ENCODE data around the gene CLINT1.

The CLINT1 gene

GRCh38 chr5:157756122-157756521 lies 102.8 kb downstream of the CLINT1 start:
- H3K4me3 ChIP-seq (ENCODE audit: low read length), result no peak overlapping the region
- no peak for TF ChIP-seq CTCF (conservative IDR thresholded peaks at IDR 0.05; ENCODE audit: low read depth, low read length)
- no peak for DNase-seq (ENCODE audit: low read depth)

GRCh38 chr5:157750320-157750719 lies 108.6 kb downstream of the CLINT1 start:
- no peak overlapping the region for H3K4me3 ChIP-seq (ENCODE audit: low read length)
- TF ChIP-seq CTCF (conservative IDR thresholded peaks at IDR 0.05; ENCODE audit: low read depth, low read length), result no peak
- DNase-seq (ENCODE audit: low read depth), result no peak

- H3K4me3 ChIP-seq (ENCODE audit: low read length), result no peak overlapping the region
- no peak for DNase-seq (ENCODE audit: low read depth)
- no peak for TF ChIP-seq CTCF (conservative IDR thresholded peaks at IDR 0.05; ENCODE audit: low read depth, low read length)
These were observed 109.5 kb downstream of the CLINT1 start for GRCh38 chr5:157749462-157749799.

- DNase-seq (ENCODE audit: low read depth), result peak; percentile 37
- H3K4me3 ChIP-seq (ENCODE audit: low read length), result no peak overlapping the region
- TF ChIP-seq CTCF (conservative IDR thresholded peaks at IDR 0.05; ENCODE audit: low read depth, low read length), result peak; percentile 4
These were observed 110.0 kb downstream of the CLINT1 start for GRCh38 chr5:157748760-157749461.

- H3K4me3 ChIP-seq (ENCODE audit: low read length), result no peak overlapping the region
- TF ChIP-seq CTCF (conservative IDR thresholded peaks at IDR 0.05; ENCODE audit: low read depth, low read length), result no peak
- no peak for DNase-seq (ENCODE audit: low read depth)
These were observed 110.9 kb downstream of the CLINT1 start for GRCh38 chr5:157747766-157748700.

- no peak overlapping the region for H3K4me3 ChIP-seq (ENCODE audit: low read length)
- no peak for DNase-seq (ENCODE audit: low read depth)
- no peak for TF ChIP-seq CTCF (conservative IDR thresholded peaks at IDR 0.05; ENCODE audit: low read depth, low read length)
These were observed 111.7 kb downstream of the CLINT1 start for GRCh38 chr5:157747173-157747740.

Measured in retinal pigment epithelial cell (primary cell).